Spinal cord (tissue), 10 donors: Measurements from ENCODE around the gene FAM47E. TPM values are rescaled to one million over a fixed set of nuclear protein-coding genes. Genes with fewer than 3 reads are reported as not detected.
"Not testable (repeated sequence)": the region's sequence is repeated elsewhere in the genome, so short reads cannot be mapped to it uniquely, and the experiment has no call there.

Source experiments
- DNase-seq, 6 donors: peaks; one replicate each; pipeline versions ENCODE4 v3.0.0 to v3.0.0-alpha.2; 2013 to 2015; ENCODE audit warnings: low spot score in 6 of 6, low read depth in 4 of 6
- H3K27ac ChIP-seq: one replicate; pipeline ENCODE4 v1.5.1; 2013; ENCODE audit warnings: low read depth, low read length, control low read depth
- H3K27me3 ChIP-seq: one replicate; pipeline ENCODE4 v1.6.1; 2013; ENCODE audit warnings: low read length; ENCODE audit not compliant: control insufficient read depth, insufficient read depth
- H3K36me3 ChIP-seq: one replicate; pipeline ENCODE4 v1.6.1; 2013; ENCODE audit warnings: low read length; ENCODE audit not compliant: control insufficient read depth, insufficient read depth
- H3K4me1 ChIP-seq: one replicate; pipeline ENCODE4 v1.6.1; 2013; ENCODE audit warnings: low read length; ENCODE audit not compliant: control insufficient read depth, insufficient read depth
- H3K4me3 ChIP-seq: one replicate; pipeline ENCODE4 v1.5.1; 2013; ENCODE audit warnings: low read depth, low read length, control low read depth
- H3K9me3 ChIP-seq: one replicate; pipeline ENCODE4 v1.6.1; 2013; ENCODE audit warnings: low read length; ENCODE audit not compliant: control insufficient read depth, insufficient read depth
- WGBS: methylation state at CpG from one replicate; pipeline ENCODE4 v1.1.5; 2013; ENCODE audit warnings: missing lambda C conversion rate; ENCODE audit not compliant: insufficient coverage; 5-methylcytosine and 5-hydroxymethylcytosine counted together
- polyA plus RNA-seq, 2 donors: library from polyadenylated mRNA; unstranded; fragments of 120-200 nt; gene quantifications; one replicate each; pipeline ENCODE4 v1.2.1, GENCODE V29; 2013; ENCODE audit not compliant: insufficient read length in 2 of 2
- total RNA-seq, 2 donors: library from RNA; depleted of rRNA in 1 of 2; stranded (reverse); fragments of 120-200 nt in 1 of 2; fragments of >200 nt in 1 of 2; gene quantifications; one replicate each; pipeline versions ENCODE4 v1.2.3 to v1.2.4, GENCODE V29; 2013 to 2014
- donor health status: healthy.

FAM47E gene
- total and polyA plus RNA-seq, 4 donors: 7.9 to 14.8 (median 9.5) TPM

DNA sequence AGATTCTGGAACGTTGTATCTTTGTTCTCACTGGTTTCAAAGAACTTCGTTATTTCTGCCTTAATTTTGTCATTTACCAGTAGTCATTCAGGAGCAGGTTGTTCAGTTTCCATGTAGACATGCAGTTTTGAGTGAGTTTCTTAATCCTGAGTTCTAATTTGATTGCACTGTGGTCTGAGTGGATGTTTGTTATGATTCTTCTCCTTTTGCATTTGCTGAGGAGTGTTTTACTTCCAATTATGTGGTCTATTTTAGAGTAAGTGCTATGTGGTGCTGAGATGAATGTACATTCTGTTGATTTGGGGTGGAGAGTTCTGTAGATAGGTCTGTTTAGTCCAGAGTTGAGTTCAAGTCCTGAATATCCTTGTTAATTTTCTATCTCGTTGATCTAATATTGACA is 36.3 kb downstream of the FAM47E start:
- H3K4me3 ChIP-seq, H3K27me3 ChIP-seq, H3K9me3 ChIP-seq, H3K27ac ChIP-seq, DNase-seq, H3K4me1 ChIP-seq, H3K36me3 ChIP-seq: not testable (repeated sequence)
- WGBS: no CpG with 5 or more reads among the region's 3 CpGs

DNA sequence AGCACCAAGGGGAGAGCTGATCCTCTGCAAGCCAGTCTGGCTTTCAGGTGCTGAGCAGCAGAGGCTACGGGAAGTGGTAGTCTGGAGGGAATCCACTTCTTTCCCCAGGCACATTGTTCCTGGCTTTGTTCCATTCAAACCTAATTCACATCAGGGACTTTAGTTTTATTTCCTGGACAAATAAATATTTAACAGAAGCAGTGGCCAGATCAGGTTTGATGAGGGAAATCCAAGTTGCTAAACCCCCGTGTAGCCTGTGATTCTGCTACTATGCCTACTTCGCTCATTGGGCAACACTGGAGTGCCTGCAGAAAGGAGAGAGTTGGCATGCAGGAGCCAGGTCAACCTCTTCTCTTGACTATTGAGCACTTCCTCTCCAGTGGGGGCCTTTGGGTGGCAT is 41.2 kb downstream of the FAM47E start:
- H3K27ac ChIP-seq: no peak overlapping the region
- H3K27me3 ChIP-seq: no peaks in the 10 kb centered on the region
- H3K36me3 ChIP-seq: no peaks in the 10 kb centered on the region
- DNase-seq: no peak
- peaks cover 2% of the 10 kb centered on the region for H3K9me3 ChIP-seq
- H3K4me1 ChIP-seq: no peaks in the 10 kb centered on the region
- 95% methylated on average over 2 of the region's 3 CpGs for WGBS
- H3K4me3 ChIP-seq: no peak overlapping the region

DNA sequence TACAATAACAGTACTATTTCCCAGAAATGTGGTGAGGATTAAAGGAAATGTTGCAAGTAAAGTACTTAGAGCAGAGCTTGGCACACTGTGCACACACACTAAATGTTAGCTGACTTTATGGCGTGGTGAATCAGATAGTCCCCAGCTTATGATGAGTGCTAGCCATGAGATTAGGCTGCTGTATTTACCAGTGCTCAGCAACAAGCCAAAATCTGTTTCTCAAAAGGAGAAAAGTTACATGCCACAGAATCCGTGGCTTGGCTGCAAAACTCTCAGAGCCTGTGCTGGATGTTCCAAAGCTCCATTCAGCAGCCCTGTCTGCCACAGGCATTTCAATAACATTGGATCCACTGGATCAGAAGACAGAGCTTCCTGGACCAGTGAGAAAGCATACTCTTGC is 42.3 kb downstream of the FAM47E start:
- Histone ChIP-seq H3K4me1 (no peaks in the 10 kb centered on the region), H3K27me3 (no peaks in the 10 kb centered on the region), H3K36me3 (no peaks in the 10 kb centered on the region), H3K27ac (no peak overlapping the region), H3K4me3 (no peak overlapping the region), H3K9me3 (peaks cover 6% of the 10 kb centered on the region)
- no peak for DNase-seq
- WGBS: 80% methylated on average over 2 of the region's 2 CpGs

DNA sequence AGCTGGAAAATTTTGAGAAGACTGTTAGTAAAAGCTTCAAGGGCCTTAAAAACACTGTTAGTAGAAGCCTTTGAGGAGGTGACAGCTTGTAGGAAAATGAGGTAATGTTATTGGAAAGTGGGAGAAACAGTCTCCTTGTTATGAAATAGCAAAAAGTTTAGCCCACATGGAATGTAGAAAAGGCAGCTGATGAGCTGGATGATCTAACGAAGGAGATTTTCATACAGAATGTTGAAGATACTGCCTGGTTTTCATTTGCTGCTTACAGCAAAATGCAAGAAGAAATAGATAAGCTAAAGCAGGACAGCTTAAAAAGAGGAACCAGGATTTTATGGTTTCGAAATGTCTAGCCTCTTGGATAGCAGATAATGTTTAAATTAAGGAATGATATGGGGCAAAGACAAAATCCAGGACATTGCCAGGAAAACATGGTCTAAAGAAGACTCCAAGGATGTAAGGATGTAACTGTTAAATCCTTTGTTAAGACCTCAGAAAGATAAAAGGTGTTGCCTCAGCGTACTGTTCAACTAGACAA is 44.8 kb downstream of the FAM47E start:
- no peaks in the 10 kb centered on the region for H3K4me1 ChIP-seq
- H3K9me3 ChIP-seq: peaks cover 6% of the 10 kb centered on the region
- H3K4me3 ChIP-seq: no peak overlapping the region
- WGBS: 85% methylated on average over 2 of the region's 3 CpGs
- no peak overlapping the region for H3K27ac ChIP-seq
- DNase-seq: no peak
- H3K27me3 ChIP-seq: no peaks in the 10 kb centered on the region
- H3K36me3 ChIP-seq: no peaks in the 10 kb centered on the region

DNA sequence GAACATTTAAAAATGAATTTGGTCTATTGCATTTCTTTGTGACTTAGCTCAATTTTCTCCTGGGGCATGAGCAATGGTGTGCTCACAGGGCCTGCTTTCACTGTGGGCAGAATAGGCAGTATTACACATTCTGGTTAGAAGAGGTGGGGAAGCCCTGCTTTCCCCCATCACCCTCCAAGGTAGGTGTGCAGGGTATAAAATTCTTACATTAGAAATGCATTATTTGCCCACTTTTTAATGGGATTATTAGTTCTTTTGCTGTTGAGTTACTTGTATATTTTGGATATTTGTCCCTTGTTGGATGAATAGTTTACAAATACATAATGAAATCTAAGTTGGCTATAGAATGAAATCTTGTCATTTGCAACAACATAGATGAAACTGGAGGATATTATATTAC is 46.7 kb downstream of the FAM47E start:
- Histone ChIP-seq H3K27me3 (no peaks in the 10 kb centered on the region), H3K4me3 (no peak overlapping the region), H3K36me3 (no peaks in the 10 kb centered on the region), H3K9me3 (peaks cover 6% of the 10 kb centered on the region), H3K27ac (no peak overlapping the region), H3K4me1 (no peaks in the 10 kb centered on the region)
- no peak for DNase-seq

DNA sequence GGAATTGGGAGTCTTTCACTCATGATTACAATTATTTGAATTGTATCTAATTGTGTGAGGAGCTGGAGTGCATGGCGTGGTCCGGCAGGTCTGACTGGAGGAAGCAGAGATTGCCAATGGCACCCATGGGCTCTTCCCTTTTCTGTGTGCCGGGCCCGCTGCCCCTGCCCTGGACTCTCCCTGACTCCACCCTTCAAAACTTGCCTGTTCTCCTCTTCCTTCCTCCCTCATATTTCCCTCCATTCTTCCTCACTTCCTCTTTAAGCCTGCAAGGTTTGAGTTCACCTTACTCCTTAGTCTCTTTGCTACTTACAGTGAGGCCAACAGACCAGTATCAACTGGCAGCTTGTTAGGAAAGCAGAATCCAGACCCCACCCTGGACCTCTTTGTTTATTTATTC is 48.5 kb downstream of the FAM47E start:
- Histone ChIP-seq H3K4me1 (no peaks in the 10 kb centered on the region), H3K4me3 (no peak overlapping the region), H3K36me3 (no peaks in the 10 kb centered on the region), H3K27me3 (no peaks in the 10 kb centered on the region), H3K9me3 (peaks cover 6% of the 10 kb centered on the region), H3K27ac (no peak overlapping the region)
- 95% methylated on average over 4 of the region's 4 CpGs for WGBS
- DNase-seq: no peak

DNA sequence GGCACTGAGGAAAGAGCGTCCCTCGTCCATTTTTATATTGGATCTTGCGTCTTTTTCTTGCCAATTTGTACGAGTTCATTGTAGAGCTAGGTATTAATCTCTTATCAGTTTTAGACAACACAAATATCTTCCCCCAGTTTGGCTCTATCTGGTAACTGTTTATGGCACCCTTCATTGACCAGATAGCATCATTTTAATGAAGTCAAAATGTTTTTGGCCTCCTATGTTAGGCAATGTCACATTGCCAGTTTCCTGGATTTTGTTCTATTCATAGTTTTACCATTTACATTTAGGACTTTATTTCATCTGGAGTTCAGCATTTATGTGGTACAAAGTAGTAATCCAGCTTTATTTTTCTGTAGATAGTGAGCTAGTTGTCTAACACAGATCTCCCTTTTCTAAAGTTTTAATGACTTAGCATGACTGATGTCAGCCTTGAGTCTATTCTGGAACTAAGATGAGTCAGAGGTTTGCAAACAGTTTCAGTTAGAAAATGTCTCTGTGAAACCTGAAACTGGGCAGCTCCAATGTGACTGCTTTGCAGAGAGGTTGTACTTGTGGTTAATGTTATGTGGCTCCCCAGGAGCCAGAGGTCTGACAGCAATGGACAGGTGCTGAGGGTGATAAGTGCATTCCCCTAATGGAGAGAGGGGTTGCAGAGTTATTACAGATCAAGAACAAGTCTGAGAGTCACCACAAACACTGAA is 49.7 kb downstream of the FAM47E start:
- Histone ChIP-seq H3K36me3 (no peaks in the 10 kb centered on the region), H3K4me3 (no peak overlapping the region), H3K27me3 (no peaks in the 10 kb centered on the region), H3K4me1 (peaks cover 4% of the 10 kb centered on the region), H3K9me3 (peaks cover 6% of the 10 kb centered on the region), H3K27ac (no peak overlapping the region)
- no CpG with 5 or more reads among the region's 4 CpGs for WGBS
- DNase-seq: no peak

DNA sequence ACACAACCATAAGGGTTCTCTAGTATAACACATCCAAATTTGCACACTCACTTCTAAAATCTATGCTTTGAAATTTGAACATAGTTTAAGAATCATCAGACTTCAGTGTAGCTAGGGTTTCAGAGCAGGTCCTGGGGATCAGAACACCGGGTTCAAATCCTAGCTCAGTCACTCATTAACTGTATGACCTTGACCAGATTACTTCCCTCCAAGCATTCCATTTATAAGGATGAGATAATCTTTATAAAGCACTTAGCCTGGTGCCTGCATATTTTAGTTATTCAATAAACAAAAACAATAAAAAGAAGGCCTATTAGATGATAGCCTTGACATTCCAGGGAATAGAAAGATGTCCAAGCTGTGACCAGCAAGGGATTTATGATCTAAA is 50.2 kb downstream of the FAM47E start:
- Histone ChIP-seq H3K4me1 (peaks cover 10% of the 10 kb centered on the region), H3K27ac (no peak overlapping the region), H3K4me3 (no peak overlapping the region), H3K9me3 (peaks cover 6% of the 10 kb centered on the region), H3K36me3 (no peaks in the 10 kb centered on the region), H3K27me3 (peaks cover 4% of the 10 kb centered on the region)
- WGBS: no CpG with 5 or more reads among the region's 1 CpG
- DNase-seq: no peak

DNA sequence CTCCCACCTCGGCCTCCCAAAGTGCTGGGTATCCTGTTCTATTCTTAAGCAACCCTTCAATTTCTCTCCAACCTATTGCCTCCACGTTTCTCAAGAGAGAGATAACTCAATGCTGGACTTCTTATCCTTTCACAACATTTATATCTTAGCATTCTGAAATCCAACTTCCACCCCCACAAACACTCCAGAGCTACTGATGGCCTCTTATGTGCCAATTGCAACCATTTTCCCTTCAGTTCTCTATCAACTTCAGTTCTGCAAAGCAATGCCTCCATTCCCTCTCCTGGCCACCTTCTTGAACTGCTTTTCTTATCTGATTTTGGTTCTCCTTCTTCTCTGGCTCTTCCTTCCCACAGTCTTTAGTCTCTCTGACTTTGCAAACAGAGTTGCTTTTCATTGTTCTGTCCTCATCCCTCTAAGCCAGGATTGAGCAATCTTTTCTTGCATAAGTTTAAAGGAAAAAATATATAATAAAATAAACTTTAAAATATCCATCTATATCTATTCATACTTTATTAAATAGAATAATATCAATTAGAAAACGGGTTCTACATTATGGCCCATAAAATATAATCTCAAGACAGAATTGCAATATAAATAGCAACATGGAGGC is 51.4 kb downstream of the FAM47E start:
- no peak for DNase-seq
- Histone ChIP-seq H3K4me3 (no peak overlapping the region), H3K36me3 (no peaks in the 10 kb centered on the region), H3K4me1 (peaks cover 20% of the 10 kb centered on the region), H3K9me3 (peaks cover 4% of the 10 kb centered on the region), H3K27ac (no peak overlapping the region), H3K27me3 (peaks cover 12% of the 10 kb centered on the region)
- 76% methylated on average over 2 of the region's 3 CpGs for WGBS
